Body of pancreas (tissue), 4 donors: ENCODE data around the gene AP3B1. TPM values are rescaled to one million over a fixed set of nuclear protein-coding genes. Genes with fewer than 3 reads are reported as not detected.

ENCODE experiments used
- ATAC-seq: fragments of 150-250 bp; one replicate; pipeline ENCODE4 v1.9.1; 2016
- DNase-seq, 4 donors: peaks; one replicate each; pipeline ENCODE4 v3.0.0-alpha.2; 2019
- H3K27ac ChIP-seq, 4 donors: fragments of 200-600 bp; sonication (generic); 1 replicate in 3 of 4; 2 replicates in 1 of 4; pipeline versions ENCODE4 v1.5.1 to v1.6.1; 2016 to 2019; ENCODE audit warnings: mild to moderate bottlenecking in 1 of 4, mixed read lengths in 1 of 4, moderate library complexity in 1 of 4
- H3K27me3 ChIP-seq, 2 donors: fragments of 200-600 bp; sonication (generic); one replicate each; pipeline ENCODE4 v1.6.0; 2016; ENCODE audit warnings: mild to moderate bottlenecking in 1 of 2
- H3K36me3 ChIP-seq, 2 donors: fragments of 200-600 bp; sonication (generic); replicated peaks in 1 of 2; 2 replicates each; pipeline ENCODE4 v1.5.1; 2016; ENCODE audit warnings: low read depth in 2 of 2; ENCODE audit not compliant: insufficient read depth in 1 of 2
- H3K4me1 ChIP-seq: fragments of 200-600 bp; sonication (generic); one replicate; pipeline ENCODE4 v1.6.0; 2016
- H3K4me3 ChIP-seq, 2 donors: fragments of 200-600 bp; sonication (generic); 1 replicate in 1 of 2; 2 replicates in 1 of 2; pipeline ENCODE4 v1.5.1; 2016 to 2019
- H3K9me3 ChIP-seq, 3 donors: fragments of 200-600 bp; sonication (generic); 1 replicate in 2 of 3; 2 replicates in 1 of 3; pipeline ENCODE4 v1.5.1; 2016
- POLR2A ChIP-seq, 3 donors: fragments of 450-650 bp; IDR thresholded peaks; one replicate each; pipeline ENCODE4 v1.6.1; 2016; ENCODE audit warnings: antibody characterized with exemption in 3 of 3, mild to moderate bottlenecking in 2 of 3
- WGBS, 2 donors: methylation state at CpG; one replicate each; pipeline ENCODE4 v1.1.5; 2017; 5-methylcytosine and 5-hydroxymethylcytosine counted together
- intact Hi-C: fragments of 100-400 bp; cut with DNase I; formaldehyde crosslinking; loops from one replicate; pipeline ENCODE4 v1.15.1; 2023
- total RNA-seq, 2 donors: library from RNA; depleted of rRNA; stranded (reverse); fragments of >200 nt; gene quantifications; one replicate each; pipeline ENCODE4 v1.1.0, GENCODE V29; 2016
- TF ChIP-seq, protein P1 (sequence below), 7 experiments: fragments of 450-650 bp in 4 of 7; fragments of 200-600 bp in 3 of 7; sonication (generic) in 3 of 7; IDR thresholded peaks; one replicate each; pipeline ENCODE4 v1.5.1; 2016 to 2019; ENCODE audit warnings: antibody characterized with exemption in 7 of 7

Gene AP3B1
- total RNA-seq, 2 donors from 2014 or later: 23.6 to 32.3 TPM

DNA sequence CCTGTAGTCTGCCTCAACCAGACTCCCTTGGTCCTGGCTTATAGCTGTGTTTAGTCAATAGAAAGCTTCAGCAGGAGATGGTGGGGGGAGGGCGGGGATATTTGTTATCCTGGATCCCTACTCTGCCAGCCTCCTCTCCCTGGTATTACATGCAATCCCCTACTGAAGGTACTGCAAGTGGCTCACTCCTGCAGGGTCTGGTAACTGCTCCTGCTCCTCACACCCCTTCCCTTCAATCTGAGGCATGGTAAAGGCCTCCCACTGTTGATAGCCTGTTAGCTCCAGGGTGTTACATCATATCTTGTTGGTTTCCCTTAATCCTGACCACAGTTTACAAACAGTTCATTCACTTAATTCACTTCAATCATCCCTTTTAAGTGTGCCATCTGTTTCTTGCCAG is 137.5 kb downstream of the AP3B1 start:
- intact Hi-C loops: no loop called here
- TF ChIP-seq POLR2A (IDR thresholded peaks at IDR 0.05): no peak
- TF ChIP-seq, protein P1, sequence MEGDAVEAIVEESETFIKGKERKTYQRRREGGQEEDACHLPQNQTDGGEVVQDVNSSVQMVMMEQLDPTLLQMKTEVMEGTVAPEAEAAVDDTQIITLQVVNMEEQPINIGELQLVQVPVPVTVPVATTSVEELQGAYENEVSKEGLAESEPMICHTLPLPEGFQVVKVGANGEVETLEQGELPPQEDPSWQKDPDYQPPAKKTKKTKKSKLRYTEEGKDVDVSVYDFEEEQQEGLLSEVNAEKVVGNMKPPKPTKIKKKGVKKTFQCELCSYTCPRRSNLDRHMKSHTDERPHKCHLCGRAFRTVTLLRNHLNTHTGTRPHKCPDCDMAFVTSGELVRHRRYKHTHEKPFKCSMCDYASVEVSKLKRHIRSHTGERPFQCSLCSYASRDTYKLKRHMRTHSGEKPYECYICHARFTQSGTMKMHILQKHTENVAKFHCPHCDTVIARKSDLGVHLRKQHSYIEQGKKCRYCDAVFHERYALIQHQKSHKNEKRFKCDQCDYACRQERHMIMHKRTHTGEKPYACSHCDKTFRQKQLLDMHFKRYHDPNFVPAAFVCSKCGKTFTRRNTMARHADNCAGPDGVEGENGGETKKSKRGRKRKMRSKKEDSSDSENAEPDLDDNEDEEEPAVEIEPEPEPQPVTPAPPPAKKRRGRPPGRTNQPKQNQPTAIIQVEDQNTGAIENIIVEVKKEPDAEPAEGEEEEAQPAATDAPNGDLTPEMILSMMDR (IDR thresholded peaks at IDR 0.05): no peak
- DNase-seq: no peak
- WGBS, 2 donors: 91 to 100% methylated on average over 1 of the region's 1 CpG
- no peaks in the 10 kb centered on the region for H3K4me1 ChIP-seq
- no peaks in the 10 kb centered on the region for H3K27me3 ChIP-seq
- H3K4me3 ChIP-seq: no peak overlapping the region
- ATAC-seq: no peak
- no peaks in the 10 kb centered on the region for H3K9me3 ChIP-seq
- no peak overlapping the region for H3K27ac ChIP-seq
- H3K36me3 ChIP-seq: peaks cover 0 to 4% of the 10 kb centered on the region in 2 donors

DNA sequence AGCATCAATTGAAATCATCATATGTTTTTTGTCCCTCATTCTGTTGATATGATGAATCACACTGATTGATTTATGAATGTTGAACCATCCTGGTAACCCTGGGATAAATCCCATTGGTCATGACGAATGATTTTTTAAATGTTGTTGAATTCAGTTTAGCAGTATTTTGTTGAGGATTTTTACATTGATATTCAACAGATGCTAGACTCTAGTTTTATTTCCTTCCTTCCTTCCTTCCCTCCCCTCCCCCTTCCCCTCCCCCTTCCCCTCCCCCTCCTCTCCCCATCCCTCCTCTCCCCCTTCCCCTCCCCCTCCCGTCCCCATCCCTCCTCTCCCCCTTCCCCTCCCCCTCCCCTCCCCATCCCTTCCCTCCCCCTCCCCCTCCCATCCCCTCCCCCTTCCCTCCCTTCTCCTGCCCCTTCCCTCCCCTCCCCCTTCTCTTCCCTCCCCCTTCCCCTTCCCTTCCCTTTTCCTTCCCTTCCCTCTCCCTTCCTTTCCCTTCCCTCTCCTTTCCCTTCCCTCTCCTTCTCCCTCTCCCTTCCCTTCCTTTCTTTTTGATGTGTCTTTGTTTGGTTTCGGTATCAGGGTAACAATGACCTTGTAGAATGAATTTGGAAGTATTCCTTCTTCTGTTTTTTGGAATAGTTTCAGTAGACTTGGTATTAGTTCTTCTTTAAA is 142.8 kb downstream of the AP3B1 start:
- intact Hi-C loops: no loop called here
- Histone ChIP-seq H3K27ac (no peak overlapping the region), H3K27me3 (no peaks in the 10 kb centered on the region), H3K36me3 (peaks cover 0 to 2% of the 10 kb centered on the region in 2 donors), H3K4me1 (no peaks in the 10 kb centered on the region), H3K9me3 (no peaks in the 10 kb centered on the region), H3K4me3 (no peak overlapping the region)
- ATAC-seq (no peak), DNase-seq (no peak)
- no peak for TF ChIP-seq POLR2A (IDR thresholded peaks at IDR 0.05)
- TF ChIP-seq, protein P1 (IDR thresholded peaks at IDR 0.05): no peak
- 80 to 100% methylated on average over 3 of the region's 3 CpGs for WGBS, 2 donors

- Histone ChIP-seq H3K4me1 (no peaks in the 10 kb centered on the region), H3K36me3 (peaks cover 3 to 4% of the 10 kb centered on the region in 2 donors), H3K27ac (no peak overlapping the region), H3K4me3 (no peak overlapping the region), H3K9me3 (no peaks in the 10 kb centered on the region), H3K27me3 (no peaks in the 10 kb centered on the region)
- ATAC-seq (no peak), DNase-seq (no peak)
- intact Hi-C loops: no loop called here
- WGBS, 2 donors: 52 to 61% methylated on average over 1 of the region's 1 CpG
- TF ChIP-seq, protein P1 (IDR thresholded peaks at IDR 0.05): no peak
- no peak for TF ChIP-seq POLR2A (IDR thresholded peaks at IDR 0.05)
Measured at GRCh38 chr5:78137290-78137689, 157.2 kb downstream of the AP3B1 start.

DNA sequence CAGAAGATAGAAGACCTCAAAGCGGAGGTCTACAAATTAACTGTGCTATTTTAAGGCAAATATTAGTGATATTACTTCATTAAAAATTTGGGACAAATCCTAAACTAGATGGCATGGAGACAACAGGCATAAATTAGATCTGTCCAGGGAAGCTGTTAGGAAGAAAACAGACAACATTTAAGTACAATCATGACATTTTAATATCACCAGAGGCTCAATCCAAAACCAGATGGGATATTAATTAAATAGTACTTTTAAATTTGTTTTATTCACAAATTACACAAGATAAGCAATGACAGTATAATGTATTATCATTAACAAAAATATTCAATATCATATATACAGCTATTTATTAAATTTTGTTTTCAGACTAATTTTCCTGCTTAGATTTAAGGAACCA is 161.1 kb downstream of the AP3B1 start:
- H3K27me3 ChIP-seq: no peaks in the 10 kb centered on the region
- H3K9me3 ChIP-seq: no peaks in the 10 kb centered on the region
- H3K4me1 ChIP-seq: no peaks in the 10 kb centered on the region
- peaks cover 2 to 3% of the 10 kb centered on the region in 2 donors for H3K36me3 ChIP-seq
- no peak overlapping the region for H3K27ac ChIP-seq
- DNase-seq: no peak
- 97 to 100% methylated on average over 1 of the region's 1 CpG for WGBS, 2 donors
- intact Hi-C loops: no loop called here
- H3K4me3 ChIP-seq: no peak overlapping the region
- TF ChIP-seq, protein P1 (IDR thresholded peaks at IDR 0.05): no peak
- no peak for TF ChIP-seq POLR2A (IDR thresholded peaks at IDR 0.05)
- ATAC-seq: no peak

DNA sequence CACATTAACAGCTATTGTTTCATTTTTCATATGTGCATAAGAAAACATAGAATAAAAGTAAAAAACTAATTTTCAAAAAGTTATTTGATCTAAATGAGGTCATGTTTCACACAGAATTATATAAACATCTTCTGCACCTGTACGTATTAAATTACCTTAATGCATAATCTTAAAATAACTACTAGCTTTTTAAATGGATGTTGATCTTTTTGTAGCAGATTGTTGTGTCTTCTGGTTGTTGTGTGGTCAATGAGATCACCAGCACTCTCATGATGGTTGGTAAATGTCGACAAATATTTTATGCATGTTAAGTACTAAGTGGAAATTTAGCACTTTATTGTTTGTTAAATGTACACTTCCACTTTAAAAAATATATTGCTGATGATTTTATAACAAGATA is 162.0 kb downstream of the AP3B1 start:
- H3K36me3 ChIP-seq: peaks cover 2 to 3% of the 10 kb centered on the region in 2 donors
- no peak overlapping the region for H3K27ac ChIP-seq
- no peak overlapping the region for H3K4me3 ChIP-seq
- ATAC-seq (no peak), DNase-seq (no peak)
- TF ChIP-seq, protein P1 (IDR thresholded peaks at IDR 0.05): no peak
- TF ChIP-seq POLR2A (IDR thresholded peaks at IDR 0.05): no peak
- no peaks in the 10 kb centered on the region for H3K4me1 ChIP-seq
- no peaks in the 10 kb centered on the region for H3K27me3 ChIP-seq
- 95 to 97% methylated on average over 2 of the region's 2 CpGs for WGBS, 2 donors
- intact Hi-C loops: no loop called here
- no peaks in the 10 kb centered on the region for H3K9me3 ChIP-seq
